Mesodermal cell (in vitro differentiated cells): ENCODE data around the gene ADAMTS16.

Experiments
- H3K27ac ChIP-seq: 2 replicates; pipeline ENCODE4 v1.7.0; 2013; ENCODE audit warnings: mild to moderate bottlenecking, low read depth, low read length, moderate library complexity; ENCODE audit not compliant: severe bottlenecking
- H3K36me3 ChIP-seq: 2 replicates; pipeline ENCODE4 v1.7.1; 2013; ENCODE audit warnings: mild to moderate bottlenecking, low read length, moderate library complexity; ENCODE audit not compliant: control insufficient read depth, insufficient read depth
- H3K4me1 ChIP-seq: one replicate; pipeline ENCODE4 v1.7.1; 2013; ENCODE audit warnings: mild to moderate bottlenecking, low read length; ENCODE audit not compliant: insufficient read depth, control insufficient read depth, poor library complexity, severe bottlenecking
- H3K4me3 ChIP-seq: 2 replicates; pipeline ENCODE4 v1.7.0; 2013; ENCODE audit warnings: low read length, control low read depth, mild to moderate bottlenecking; ENCODE audit not compliant: insufficient read depth, poor library complexity, severe bottlenecking; ENCODE audit errors: extremely low read depth
- H3K9me3 ChIP-seq: 2 replicates; pipeline ENCODE4 v1.7.1; 2013; ENCODE audit warnings: mild to moderate bottlenecking, low read length, moderate library complexity; ENCODE audit not compliant: control insufficient read depth
- WGBS, 2 experiments: methylation state at CpG; one replicate each; pipeline ENCODE4 v1.1.5; 2013; ENCODE audit warnings: missing lambda C conversion rate in 2 of 2; ENCODE audit not compliant: insufficient coverage in 2 of 2; 5-methylcytosine and 5-hydroxymethylcytosine counted together

The ADAMTS16 gene

GRCh38 chr5:5207828-5208227 is 67.7 kb downstream of the ADAMTS16 start:
- Histone ChIP-seq H3K36me3 (no peaks in the 10 kb centered on the region), H3K4me3 (no peak overlapping the region), H3K4me1 (no peaks in the 10 kb centered on the region), H3K9me3 (no peaks in the 10 kb centered on the region), H3K27ac (no peak overlapping the region)
- 94 to 100% methylated on average over 1 to 2 of the region's 3 CpGs for WGBS, 2 experiments

- WGBS, 2 experiments, result 90 to 93% methylated on average over 4 to 5 of the region's 5 CpGs
- H3K4me3 ChIP-seq, result no peak overlapping the region
- H3K9me3 ChIP-seq, result no peaks in the 10 kb centered on the region
- H3K27ac ChIP-seq, result no peak overlapping the region
- no peaks in the 10 kb centered on the region for H3K4me1 ChIP-seq
- no peaks in the 10 kb centered on the region for H3K36me3 ChIP-seq
Measured at GRCh38 chr5:5209089-5209488, 69.0 kb downstream of the ADAMTS16 start.

- no CpG with 5 or more reads among the region's 5 CpGs for WGBS, 2 experiments
- Histone ChIP-seq H3K4me3 (no peak overlapping the region), H3K4me1 (no peaks in the 10 kb centered on the region), H3K27ac (no peak overlapping the region), H3K36me3 (no peaks in the 10 kb centered on the region), H3K9me3 (no peaks in the 10 kb centered on the region)
Measured at GRCh38 chr5:5209510-5210286, 69.6 kb downstream of the ADAMTS16 start.

- no peaks in the 10 kb centered on the region for H3K9me3 ChIP-seq
- no CpG with 5 or more reads among the region's 1 CpG for WGBS, 2 experiments
- H3K27ac ChIP-seq, result no peak overlapping the region
- no peaks in the 10 kb centered on the region for H3K36me3 ChIP-seq
- H3K4me3 ChIP-seq, result no peak overlapping the region
- no peaks in the 10 kb centered on the region for H3K4me1 ChIP-seq
Measured at GRCh38 chr5:5217371-5217770, 77.2 kb downstream of the ADAMTS16 start.

GRCh38 chr5:5218396-5218795 is 78.3 kb downstream of the ADAMTS16 start:
- H3K9me3 ChIP-seq, result no peaks in the 10 kb centered on the region
- H3K4me3 ChIP-seq, result no peak overlapping the region
- H3K4me1 ChIP-seq, result no peaks in the 10 kb centered on the region
- WGBS, 2 experiments, result 92 to 94% methylated on average over 4 to 5 of the region's 5 CpGs
- no peaks in the 10 kb centered on the region for H3K36me3 ChIP-seq
- H3K27ac ChIP-seq, result no peak overlapping the region

- no peaks in the 10 kb centered on the region for H3K9me3 ChIP-seq
- no peaks in the 10 kb centered on the region for H3K4me1 ChIP-seq
- no peak overlapping the region for H3K27ac ChIP-seq
- 100% methylated on average over 2 of the region's 3 CpGs for WGBS, 2 experiments
- H3K36me3 ChIP-seq, result no peaks in the 10 kb centered on the region
- H3K4me3 ChIP-seq, result no peak overlapping the region
Measured at GRCh38 chr5:5219541-5219940, 79.4 kb downstream of the ADAMTS16 start.

- 87 to 94% methylated on average over 6 to 9 of the region's 14 CpGs for WGBS, 2 experiments
- Histone ChIP-seq H3K36me3 (no peaks in the 10 kb centered on the region), H3K9me3 (no peaks in the 10 kb centered on the region), H3K4me3 (no peak overlapping the region), H3K27ac (no peak overlapping the region), H3K4me1 (no peaks in the 10 kb centered on the region)
Measured at GRCh38 chr5:5220901-5221631, 80.9 kb downstream of the ADAMTS16 start.

GRCh38 chr5:5221724-5222123 is 81.6 kb downstream of the ADAMTS16 start:
- H3K36me3 ChIP-seq, result no peaks in the 10 kb centered on the region
- peak overlapping the region; percentile 24 for H3K27ac ChIP-seq
- H3K9me3 ChIP-seq, result no peaks in the 10 kb centered on the region
- no peaks in the 10 kb centered on the region for H3K4me1 ChIP-seq
- 88 to 97% methylated on average over 2 to 4 of the region's 4 CpGs for WGBS, 2 experiments
- H3K4me3 ChIP-seq, result no peak overlapping the region

GRCh38 chr5:5231576-5231975 is 91.4 kb downstream of the ADAMTS16 start:
- no peak overlapping the region for H3K4me3 ChIP-seq
- H3K9me3 ChIP-seq, result peaks cover 5% of the 10 kb centered on the region
- 80 to 86% methylated on average over 4 to 7 of the region's 8 CpGs for WGBS, 2 experiments
- H3K36me3 ChIP-seq, result no peaks in the 10 kb centered on the region
- H3K4me1 ChIP-seq, result no peaks in the 10 kb centered on the region
- H3K27ac ChIP-seq, result no peak overlapping the region

GRCh38 chr5:5234912-5235311 is 94.8 kb downstream of the ADAMTS16 start:
- 100% methylated on average over 6 of the region's 11 CpGs for WGBS, 2 experiments
- H3K27ac ChIP-seq, result no peak overlapping the region
- no peak overlapping the region for H3K4me3 ChIP-seq
- no peaks in the 10 kb centered on the region for H3K36me3 ChIP-seq
- no peaks in the 10 kb centered on the region for H3K9me3 ChIP-seq
- no peaks in the 10 kb centered on the region for H3K4me1 ChIP-seq

GRCh38 chr5:5235685-5236084 is 95.6 kb downstream of the ADAMTS16 start:
- H3K9me3 ChIP-seq, result no peaks in the 10 kb centered on the region
- no peaks in the 10 kb centered on the region for H3K36me3 ChIP-seq
- H3K27ac ChIP-seq, result no peak overlapping the region
- H3K4me1 ChIP-seq, result no peaks in the 10 kb centered on the region
- H3K4me3 ChIP-seq, result no peak overlapping the region
- 80 to 89% methylated on average over 3 of the region's 4 CpGs for WGBS, 2 experiments
